ENCODE data around the gene ACTL10.
"Not testable (repeated sequence)": the region's sequence is repeated elsewhere in the genome, so short reads cannot be mapped to it uniquely, and the experiment has no call there.

The ACTL10 gene

DNA sequence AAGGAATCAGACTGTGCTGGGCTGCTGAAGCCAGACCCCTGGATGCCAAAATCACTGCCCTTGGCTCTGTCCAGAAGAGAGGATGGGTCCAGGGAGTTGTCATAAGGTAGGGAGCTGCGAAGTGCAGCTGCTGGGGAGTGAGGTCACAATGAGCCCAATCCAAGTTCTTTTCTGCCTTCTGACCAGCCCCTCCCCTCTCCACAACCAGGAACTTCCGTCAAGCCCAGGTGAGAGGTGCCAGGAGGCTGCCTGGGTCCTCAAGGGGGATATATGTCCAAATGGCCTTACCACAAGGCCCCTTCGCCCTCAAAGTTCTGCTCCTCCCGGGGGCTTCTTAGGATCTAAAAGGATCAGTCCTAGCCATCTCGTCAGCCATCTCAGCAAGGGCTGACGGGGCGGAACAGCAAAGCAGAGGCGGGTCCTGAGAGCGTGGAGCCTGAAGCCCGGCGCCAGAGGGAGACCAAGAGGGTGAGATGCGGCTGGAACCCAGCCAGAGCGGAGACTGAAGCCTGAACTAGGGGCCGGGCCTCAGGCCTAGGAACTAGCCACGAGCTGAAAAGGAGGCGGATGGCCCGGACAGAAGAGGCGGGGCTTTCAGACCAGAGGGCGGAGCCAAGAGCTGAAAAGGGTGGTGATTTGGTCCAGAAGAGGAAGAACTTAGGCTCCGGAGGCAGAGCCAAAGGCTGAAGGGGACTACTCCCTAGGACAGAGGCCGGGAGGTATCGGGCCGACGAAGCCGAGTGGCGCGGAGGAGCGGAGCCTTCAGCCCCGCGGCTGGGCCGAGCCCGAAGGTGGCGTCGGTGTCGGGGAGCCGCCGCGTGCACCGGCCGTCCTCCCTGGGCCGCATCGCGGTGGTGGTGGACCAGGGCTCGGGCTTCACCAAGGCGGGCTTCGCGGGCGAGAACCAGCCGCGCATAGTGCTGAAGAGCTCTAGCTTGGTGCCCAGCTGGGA lies at the start of gene ACTL10:
Gene ACTL10 (plus strand): TSS at position 651 of the 952 bp plus-strand sequence. CDS start 555 bp downstream, outside the sequence.
- Mint-ChIP-seq H3K4me3 (peak within 1 kb of the TSS; percentile 94), H3K4me1 (peaks cover 29% of the 10 kb centered on the region), H3K27me3 (no peaks in the 10 kb centered on the region), H3K27ac (peak within 1 kb of the TSS; percentile 95), H3K36me3 (no peaks in the 10 kb centered on the region), H3K9me3 (no peaks in the 10 kb centered on the region)

DNA sequence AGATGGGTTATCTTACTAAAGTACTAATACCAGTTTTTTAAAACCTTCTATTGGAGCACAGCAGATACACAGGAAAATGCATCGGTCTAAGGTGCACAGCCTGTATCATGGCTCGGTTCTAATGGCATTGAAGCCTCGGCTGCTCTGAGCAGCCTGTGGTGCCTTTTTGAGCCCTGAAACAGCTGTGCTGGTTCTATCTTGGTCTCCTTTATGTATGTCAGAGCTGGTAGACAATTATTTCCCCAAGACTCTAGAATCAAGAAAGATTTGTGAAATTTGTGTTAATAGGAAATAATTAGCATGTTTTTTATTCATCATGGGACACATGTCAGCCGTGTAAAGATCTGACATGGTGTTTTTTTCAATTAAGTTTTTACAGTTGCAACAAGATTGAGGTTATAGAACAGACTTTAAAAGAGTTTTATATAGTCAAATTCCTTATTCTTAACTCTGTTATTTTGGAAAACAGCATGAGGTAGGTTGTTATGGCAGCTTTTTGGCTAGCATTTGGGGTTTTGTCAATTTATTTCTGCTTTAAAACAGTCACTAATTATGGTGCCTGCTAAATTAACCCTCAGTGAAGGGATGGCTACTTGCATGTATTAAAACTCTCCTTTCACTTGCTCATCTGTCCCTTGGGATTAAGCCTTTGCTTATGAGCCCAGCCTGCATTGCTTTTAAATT lies 44.9 kb upstream of the ACTL10 start:
- peaks cover 14% of the 10 kb centered on the region for H3K36me3 Mint-ChIP-seq
- no peak overlapping the region for H3K4me3 Mint-ChIP-seq
- H3K27me3 Mint-ChIP-seq = no peaks in the 10 kb centered on the region
- H3K27ac Mint-ChIP-seq = no peak overlapping the region
- H3K4me1 Mint-ChIP-seq = peaks cover 17% of the 10 kb centered on the region
- H3K9me3 Mint-ChIP-seq = no peaks in the 10 kb centered on the region

DNA sequence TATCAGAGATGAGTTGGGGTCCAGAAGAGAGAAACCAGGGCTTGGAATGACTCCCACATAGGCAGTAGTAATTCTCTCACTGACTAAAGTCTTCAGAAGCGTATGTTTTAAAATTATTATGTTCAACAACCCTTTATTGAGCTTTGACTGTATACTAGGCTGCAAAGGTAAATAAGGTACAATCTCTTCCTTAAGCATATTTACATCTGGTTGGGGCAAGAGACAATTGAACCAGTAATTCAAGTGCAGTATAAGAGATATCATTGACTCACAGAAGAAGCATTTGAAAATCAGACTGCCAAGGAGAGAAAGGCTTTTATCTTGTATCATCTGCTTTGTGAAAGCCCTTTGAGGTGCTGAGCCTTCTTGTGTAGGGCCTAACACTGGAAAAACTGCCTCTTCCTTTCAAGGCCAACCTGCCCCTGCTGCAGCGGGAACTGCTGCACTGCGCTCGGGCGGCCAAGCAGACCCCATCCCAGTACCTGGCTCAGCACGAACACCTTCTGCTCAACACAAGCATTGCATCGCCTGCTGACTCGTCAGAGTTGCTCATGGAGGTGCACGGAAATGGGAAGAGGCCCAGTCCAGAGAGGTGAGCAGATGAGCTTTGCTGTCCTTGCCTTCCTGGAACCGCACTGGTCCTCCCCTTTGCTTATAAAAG lies 43.9 kb upstream of the ACTL10 start:
- Mint-ChIP-seq H3K27me3 (no peaks in the 10 kb centered on the region), H3K9me3 (no peaks in the 10 kb centered on the region), H3K36me3 (peaks cover 11% of the 10 kb centered on the region), H3K4me1 (peaks cover 17% of the 10 kb centered on the region), H3K27ac (no peak overlapping the region), H3K4me3 (no peak overlapping the region)

DNA sequence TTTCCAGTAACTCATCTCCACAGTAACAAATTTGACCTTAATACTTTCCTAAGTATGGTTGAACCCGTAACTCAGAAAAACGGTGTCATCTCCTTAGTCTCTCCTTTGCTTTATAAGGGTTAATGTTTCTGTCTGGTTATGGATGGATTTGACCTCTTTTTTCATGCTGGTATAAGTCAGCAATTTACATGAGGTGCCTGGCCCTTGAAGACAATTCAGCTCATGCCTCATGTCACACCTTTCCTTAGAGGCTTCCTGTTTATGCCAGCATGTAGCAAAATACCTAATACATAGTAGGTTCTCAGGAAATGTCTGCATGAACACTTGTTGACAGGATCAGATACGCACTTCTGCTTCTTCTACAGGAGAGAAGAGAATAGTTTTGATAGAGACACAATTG lies 42.3 kb upstream of the ACTL10 start:
- Mint-ChIP-seq H3K27ac (peak overlapping the region; percentile 52), H3K4me1 (peaks cover 17% of the 10 kb centered on the region), H3K36me3 (peaks cover 18% of the 10 kb centered on the region), H3K27me3 (no peaks in the 10 kb centered on the region), H3K4me3 (no peak overlapping the region), H3K9me3 (no peaks in the 10 kb centered on the region)

DNA sequence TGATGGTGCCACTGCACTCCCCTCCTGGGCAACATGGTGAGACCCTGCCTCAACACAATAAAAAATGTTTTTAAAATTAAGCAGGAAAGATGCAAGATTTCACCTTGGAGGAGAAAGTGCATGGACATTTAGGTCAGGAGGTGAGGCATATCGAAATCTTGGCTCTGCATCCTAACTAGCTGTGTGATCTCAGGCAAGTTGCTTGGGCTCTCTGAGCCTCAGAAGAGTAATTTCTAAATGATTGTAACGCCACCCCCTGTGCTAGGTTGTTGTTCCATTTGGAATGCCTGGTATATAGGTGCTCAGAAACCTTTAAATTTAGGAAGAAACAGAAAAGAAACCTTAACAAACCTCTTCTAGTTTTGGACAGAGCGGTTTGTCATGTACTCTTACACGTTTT lies 40.6 kb upstream of the ACTL10 start:
- Mint-ChIP-seq H3K27ac (no peak overlapping the region), H3K9me3 (no peaks in the 10 kb centered on the region), H3K4me1 (peaks cover 13% of the 10 kb centered on the region), H3K27me3 (no peaks in the 10 kb centered on the region), H3K4me3 (no peak overlapping the region), H3K36me3 (peaks cover 18% of the 10 kb centered on the region)

DNA sequence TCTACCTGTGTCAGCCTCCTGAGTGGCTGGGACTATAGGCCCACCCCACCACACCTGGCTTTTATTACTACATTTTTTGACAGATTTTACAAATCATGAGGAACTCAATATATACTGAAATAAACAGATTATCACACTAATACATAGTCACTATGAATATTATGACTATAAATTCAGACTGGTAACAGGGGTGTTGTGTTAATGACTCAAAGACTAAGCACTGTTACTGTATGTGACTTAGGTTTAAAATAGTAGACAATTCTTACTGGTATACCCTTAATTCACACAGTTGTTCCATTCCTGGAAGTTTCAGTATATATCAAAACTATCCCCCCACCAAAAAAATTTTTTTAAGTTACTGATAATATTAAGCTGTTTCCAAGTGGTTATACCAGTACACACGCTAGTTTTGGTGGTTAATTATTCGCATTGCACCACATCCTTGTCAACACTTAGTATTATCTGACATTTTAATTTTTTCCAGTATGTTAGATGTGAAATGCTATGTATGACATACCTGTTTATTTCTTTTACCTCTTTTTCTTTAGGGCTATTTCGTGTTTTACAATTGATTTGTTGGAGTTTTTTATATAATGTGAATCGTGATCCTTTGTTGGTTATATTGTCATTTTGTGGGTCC lies 39.0 kb upstream of the ACTL10 start:
- Mint-ChIP-seq H3K36me3 (peaks cover 18% of the 10 kb centered on the region), H3K4me1 (peaks cover 13% of the 10 kb centered on the region), H3K9me3 (no peaks in the 10 kb centered on the region), H3K27ac (no peak overlapping the region), H3K4me3 (no peak overlapping the region), H3K27me3 (no peaks in the 10 kb centered on the region)

DNA sequence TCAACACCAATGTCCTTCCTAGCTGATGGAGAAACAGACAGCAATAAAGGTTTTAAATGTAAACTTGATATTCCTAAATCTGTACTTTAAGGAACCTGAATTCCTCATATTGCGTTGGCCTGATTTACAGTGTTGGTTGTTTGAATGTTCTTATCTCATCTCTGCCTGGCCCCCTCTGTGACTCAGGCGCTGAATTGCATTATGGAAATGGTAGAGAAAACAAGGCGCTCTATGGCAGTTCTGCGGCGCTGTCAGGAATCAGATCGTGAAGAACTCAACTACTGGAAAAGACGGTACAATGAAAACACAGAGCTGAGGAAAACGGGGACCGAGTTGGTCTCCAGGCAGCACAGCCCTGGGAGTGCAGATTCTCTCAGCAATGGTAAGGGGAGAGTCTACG lies 37.2 kb upstream of the ACTL10 start:
- Mint-ChIP-seq H3K27ac (peak overlapping the region; percentile 57), H3K27me3 (no peaks in the 10 kb centered on the region), H3K36me3 (peaks cover 12% of the 10 kb centered on the region), H3K9me3 (no peaks in the 10 kb centered on the region), H3K4me1 (peaks cover 8% of the 10 kb centered on the region), H3K4me3 (no peak overlapping the region)

DNA sequence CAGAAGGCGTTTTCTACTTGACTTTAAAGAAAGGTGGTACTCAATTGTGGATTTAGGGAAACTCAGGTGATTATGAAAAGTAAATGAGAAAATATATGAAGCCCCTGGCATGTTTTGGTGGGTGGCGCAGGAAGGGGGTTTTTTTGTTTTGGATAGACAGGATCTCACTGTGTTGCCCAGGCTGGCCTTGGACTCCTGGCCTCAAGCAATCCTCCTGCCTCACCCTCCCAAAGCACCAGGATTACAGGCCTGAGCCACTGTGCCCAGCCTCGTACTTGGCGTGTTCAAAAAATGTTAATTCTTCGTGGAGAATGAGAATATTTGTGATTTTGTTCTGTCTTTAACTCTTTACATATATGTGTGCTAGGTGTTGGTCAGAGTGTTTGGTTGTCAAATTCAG lies 36.8 kb upstream of the ACTL10 start:
- Mint-ChIP-seq H3K27ac (no peak overlapping the region), H3K9me3 (no peaks in the 10 kb centered on the region), H3K4me1 (peaks cover 4% of the 10 kb centered on the region), H3K36me3 (peaks cover 12% of the 10 kb centered on the region), H3K27me3 (no peaks in the 10 kb centered on the region), H3K4me3 (no peak overlapping the region)

DNA sequence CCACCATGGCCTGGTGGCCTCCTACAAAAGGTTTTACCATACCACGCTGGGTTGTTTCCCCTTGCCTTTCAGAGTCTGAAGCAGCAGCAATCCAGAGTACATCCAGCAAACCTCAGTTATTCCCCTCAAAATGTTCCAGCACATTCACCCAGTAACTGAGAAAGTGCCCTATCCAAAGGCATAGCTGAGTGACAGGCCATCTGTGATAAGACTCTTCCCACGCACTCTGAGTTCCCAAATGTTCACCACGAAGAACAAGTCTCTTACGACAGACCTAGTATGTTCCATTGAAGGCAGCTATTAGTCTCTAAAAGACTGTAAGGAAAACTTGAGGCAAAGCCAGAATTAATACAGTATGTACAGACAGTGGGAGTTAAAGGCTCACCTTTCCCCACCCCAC lies 36.2 kb upstream of the ACTL10 start:
- H3K9me3 Mint-ChIP-seq = no peaks in the 10 kb centered on the region
- H3K27ac Mint-ChIP-seq = no peak overlapping the region
- peaks cover 3% of the 10 kb centered on the region for H3K4me1 Mint-ChIP-seq
- H3K4me3 Mint-ChIP-seq = no peak overlapping the region
- H3K36me3 Mint-ChIP-seq = peaks cover 10% of the 10 kb centered on the region
- H3K27me3 Mint-ChIP-seq = no peaks in the 10 kb centered on the region

DNA sequence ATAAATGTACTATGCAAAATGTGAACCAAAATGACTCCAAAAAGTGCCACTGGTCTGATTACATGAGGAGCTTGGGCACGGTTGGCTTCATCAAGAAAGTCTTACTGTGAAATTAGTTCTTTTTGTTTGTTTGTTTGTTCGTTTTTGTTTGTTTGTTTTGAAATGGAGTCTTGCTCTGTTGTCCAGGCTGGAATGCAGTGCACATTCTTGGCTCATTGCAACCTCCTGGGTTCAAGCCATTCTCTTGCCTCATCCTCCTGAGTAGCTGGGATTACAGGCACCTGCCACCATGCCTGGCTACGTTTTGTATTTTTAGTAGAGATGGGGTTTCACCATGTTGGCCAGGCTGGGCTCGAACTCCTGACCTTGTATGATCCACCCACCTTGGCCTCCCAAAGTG lies 34.8 kb upstream of the ACTL10 start:
- H3K36me3 Mint-ChIP-seq, H3K4me3 Mint-ChIP-seq, H3K27ac Mint-ChIP-seq, H3K4me1 Mint-ChIP-seq, H3K27me3 Mint-ChIP-seq, H3K9me3 Mint-ChIP-seq: not testable (repeated sequence)

DNA sequence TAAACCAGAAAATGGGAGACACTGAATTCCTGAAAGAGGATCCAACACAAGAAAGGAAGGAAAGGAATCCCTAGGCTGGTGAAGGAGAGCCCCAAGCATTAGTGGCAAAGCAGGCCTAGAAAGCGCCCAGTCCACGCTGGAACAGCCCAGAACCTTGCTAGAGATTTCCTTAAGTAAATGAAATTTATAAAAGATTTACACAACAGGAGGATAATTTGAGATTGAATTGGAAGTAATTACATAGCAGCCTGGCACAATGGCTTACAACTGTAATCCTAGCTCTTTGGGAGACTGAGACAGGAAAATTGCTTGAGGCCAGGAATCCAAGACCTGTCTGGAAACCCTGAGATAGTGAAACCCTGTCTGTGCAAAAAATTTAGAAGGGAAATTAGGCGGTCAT lies 31.4 kb upstream of the ACTL10 start:
- H3K27ac Mint-ChIP-seq = no peak overlapping the region
- H3K4me3 Mint-ChIP-seq = no peak overlapping the region
- H3K9me3 Mint-ChIP-seq = no peaks in the 10 kb centered on the region
- H3K4me1 Mint-ChIP-seq = peaks cover 3% of the 10 kb centered on the region
- H3K36me3 Mint-ChIP-seq = peaks cover 1% of the 10 kb centered on the region
- H3K27me3 Mint-ChIP-seq = no peaks in the 10 kb centered on the region

DNA sequence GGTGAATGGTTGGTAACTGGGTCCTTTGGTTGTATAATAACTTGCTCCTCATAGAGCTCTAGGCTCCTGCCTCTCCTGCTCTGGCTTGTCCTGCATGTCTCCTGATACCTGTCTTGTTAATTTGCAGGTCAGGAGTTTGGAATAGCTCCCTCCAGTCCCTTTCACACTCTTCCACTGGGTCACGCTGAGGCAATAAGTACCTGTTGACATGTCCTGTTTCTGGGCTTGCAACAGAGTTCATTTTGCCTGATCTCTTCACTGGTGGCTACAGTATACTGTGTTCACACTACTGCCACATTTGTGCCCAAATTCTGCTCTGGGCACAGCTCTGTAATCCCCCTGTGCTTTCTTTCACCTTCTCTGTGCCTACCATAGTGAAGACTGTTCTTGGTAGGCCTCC lies 30.0 kb upstream of the ACTL10 start:
- Mint-ChIP-seq H3K27ac (peak overlapping the region; percentile 19), H3K36me3 (peaks cover 1% of the 10 kb centered on the region), H3K4me3 (no peak overlapping the region), H3K9me3 (no peaks in the 10 kb centered on the region), H3K4me1 (peaks cover 3% of the 10 kb centered on the region), H3K27me3 (no peaks in the 10 kb centered on the region)

DNA sequence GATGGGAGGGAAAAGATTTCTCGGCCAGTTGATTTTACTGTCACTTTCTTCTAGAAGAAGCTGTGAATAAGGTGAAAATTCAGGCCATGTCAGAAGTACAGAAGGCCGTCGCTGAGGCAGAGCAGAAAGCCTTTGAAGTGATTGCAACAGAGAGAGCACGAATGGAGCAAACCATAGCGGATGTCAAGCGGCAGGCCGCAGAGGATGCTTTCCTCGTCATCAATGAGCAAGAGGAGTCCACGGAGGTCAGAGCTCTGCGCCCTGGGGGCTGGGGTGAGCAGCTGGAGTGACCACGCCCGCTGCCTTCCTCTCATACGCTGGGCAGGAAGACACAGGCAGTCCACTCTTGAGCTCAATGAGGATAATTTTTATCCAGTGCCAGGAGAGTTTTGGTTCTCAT lies 26.5 kb upstream of the ACTL10 start:
- peaks cover 3% of the 10 kb centered on the region for H3K36me3 Mint-ChIP-seq
- H3K4me1 Mint-ChIP-seq = no peaks in the 10 kb centered on the region
- H3K4me3 Mint-ChIP-seq = no peak overlapping the region
- H3K9me3 Mint-ChIP-seq = no peaks in the 10 kb centered on the region
- no peaks in the 10 kb centered on the region for H3K27me3 Mint-ChIP-seq
- no peak overlapping the region for H3K27ac Mint-ChIP-seq

DNA sequence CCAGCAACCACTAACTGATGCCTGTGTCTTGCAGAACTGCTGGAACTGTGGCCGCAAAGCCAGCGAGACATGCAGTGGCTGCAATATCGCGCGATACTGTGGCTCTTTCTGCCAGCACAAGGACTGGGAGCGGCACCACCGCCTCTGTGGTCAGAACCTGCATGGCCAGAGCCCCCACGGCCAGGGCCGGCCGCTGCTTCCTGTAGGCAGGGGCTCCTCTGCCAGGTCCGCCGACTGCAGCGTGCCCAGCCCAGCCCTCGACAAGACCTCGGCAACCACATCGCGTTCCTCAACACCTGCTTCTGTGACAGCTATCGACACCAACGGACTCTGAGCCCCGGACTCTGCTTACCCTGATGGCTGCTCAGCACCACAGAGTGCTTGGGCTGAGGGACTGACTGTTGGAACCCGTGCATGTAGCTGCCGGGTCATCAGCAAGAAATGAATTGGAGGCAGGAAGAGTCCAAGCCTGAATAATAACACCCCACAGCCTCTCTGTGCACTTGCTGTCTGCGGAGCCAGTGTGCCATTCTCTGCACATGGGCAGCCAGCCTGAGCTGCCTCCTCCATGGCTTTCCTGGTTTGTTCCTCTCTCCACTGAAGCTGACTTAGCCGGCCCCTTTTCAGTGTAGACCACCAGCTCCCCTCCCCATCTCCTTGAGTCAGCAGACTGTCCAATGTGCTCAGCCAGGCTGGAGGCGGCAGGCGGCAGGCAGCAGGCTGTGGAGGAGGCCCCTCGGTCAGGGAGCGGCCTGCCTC lies 22.3 kb upstream of the ACTL10 start:
- Mint-ChIP-seq H3K9me3 (no peaks in the 10 kb centered on the region), H3K36me3 (peaks cover 5% of the 10 kb centered on the region), H3K4me1 (no peaks in the 10 kb centered on the region), H3K27ac (no peak overlapping the region), H3K4me3 (no peak overlapping the region), H3K27me3 (no peaks in the 10 kb centered on the region)

DNA sequence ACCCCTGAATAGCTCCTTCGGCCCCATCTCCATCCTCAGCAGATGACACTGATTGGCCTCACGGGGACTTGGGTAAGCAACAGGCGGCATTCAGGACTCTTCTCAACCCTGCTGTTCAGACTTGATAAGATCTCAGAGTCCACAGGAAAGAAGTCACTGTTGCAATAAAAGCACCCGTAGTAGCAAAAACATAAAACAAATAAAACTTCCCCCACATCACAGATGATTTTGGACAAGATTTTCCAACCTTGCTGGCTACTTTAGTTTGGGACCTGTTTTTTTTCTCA lies 21.7 kb upstream of the ACTL10 start:
- H3K27ac Mint-ChIP-seq = no peak overlapping the region
- peaks cover 5% of the 10 kb centered on the region for H3K36me3 Mint-ChIP-seq

More for the DNA sequence above, 21.7 kb upstream of the ACTL10 start:
- Mint-ChIP-seq H3K4me1 (no peaks in the 10 kb centered on the region), H3K27me3 (no peaks in the 10 kb centered on the region), H3K9me3 (no peaks in the 10 kb centered on the region), H3K4me3 (no peak overlapping the region)

Data from activated naive CD4-positive, alpha-beta T cell treated with anti-CD3 and anti-CD28 coated beads, Interleukin-2, amount 50 U/mL, for 24 hours (primary cell).